HG03280 (cell line): ENCODE measurements around the gene PITHD1.
"Not testable (repeated sequence)": the region's sequence is repeated elsewhere in the genome, so short reads cannot be mapped to it uniquely, and the experiment has no call there.

Source experiments
- ATAC-seq: cut with Tn5 transposase; IDR thresholded peaks from one replicate; pipeline ENCODE4 v1.9.1; 2021; ENCODE audit warnings: mild to moderate bottlenecking, moderate library complexity; ENCODE audit not compliant: unreplicated experiment

PITHD1 gene

GRCh38 chr1:23823767-23824166 lies 45.5 kb downstream of the PITHD1 start:
- ATAC-seq, result no peak

- ATAC-seq, result no peak
Measured at GRCh38 chr1:23824711-23825075, 46.5 kb downstream of the PITHD1 start.

- peak; percentile 88 for ATAC-seq
Measured at GRCh38 chr1:23825076-23825761, 47.0 kb downstream of the PITHD1 start, which contains the start of gene HMGCL. TSS of gene HMGCL (minus strand) at chr1:23825429. CDS start at chr1:23825415, 14 bp downstream.

- ATAC-seq, result no peak
Measured at GRCh38 chr1:23825762-23826522, 47.7 kb downstream of the PITHD1 start.

GRCh38 chr1:23826590-23826989 lies 48.4 kb downstream of the PITHD1 start:
- ATAC-seq, result not testable (repeated sequence)

GRCh38 chr1:23827717-23828116 lies 49.5 kb downstream of the PITHD1 start:
- no peak for ATAC-seq

GRCh38 chr1:23834156-23834555 lies 55.9 kb downstream of the PITHD1 start:
- ATAC-seq, result not testable (repeated sequence)

GRCh38 chr1:23836037-23836436 lies 57.8 kb downstream of the PITHD1 start:
- ATAC-seq, result no peak
